Measurements from ENCODE around the gene SLC38A4. TPM values are rescaled to one million over a fixed set of nuclear protein-coding genes. Genes with fewer than 3 reads are reported as not detected.

The SLC38A4 gene
- total and polyA plus RNA-seq, 2 of the 8 experiments (the other 6 are each of a cell fraction or from before 2014, with no cell fraction given), result 6.7 to 15.4 TPM

GRCh38 chr12:46770501-46771183 is 55.2 kb downstream of the SLC38A4 start (continued):
- TF ChIP-seq CHD7 (IDR thresholded peaks at IDR 0.05; ENCODE audit: insufficient replicate concordance, low read length) (no peak), KDM4A (IDR thresholded peaks at IDR 0.05; ENCODE audit: low read depth, low read length, severe bottlenecking) (no peak), ZNF274 (IDR thresholded peaks at IDR 0.05; ENCODE audit: borderline replicate concordance, extremely low read depth, low read length) (no peak), BACH1 (IDR thresholded peaks at IDR 0.05; ENCODE audit: low read length) (no peak), ASH2L (IDR thresholded peaks at IDR 0.05; ENCODE audit: low read length) (no peak), POLR2AphosphoS5 (IDR thresholded peaks at IDR 0.05; ENCODE audit: low read depth, low read length) (no peak), CHD2 (IDR thresholded peaks at IDR 0.05; ENCODE audit: low read length) (no peak), EP300 (IDR thresholded peaks at IDR 0.05; ENCODE audit: borderline replicate concordance in 1 of 2, low read depth in 2 of 2, low read length in 2 of 2) (no peak), JUND (IDR thresholded peaks at IDR 0.05; ENCODE audit: low read length) (no peak), CBX8 (IDR thresholded peaks at IDR 0.05; ENCODE audit: borderline replicate concordance, low read depth, low read length) (no peak), YY1 (IDR thresholded peaks at IDR 0.05; ENCODE audit: low read depth, low read length) (no peak), POU5F1 (IDR thresholded peaks at IDR 0.05; ENCODE audit: low read depth, low read length) (no peak)
